Right lung (tissue), 5 donors: ENCODE results near the gene NIN. TPM values are rescaled to one million over a fixed set of nuclear protein-coding genes. Genes with fewer than 3 reads are reported as not detected.

Source experiments
- DNase-seq, 2 donors: peaks; one replicate each; pipeline ENCODE4 v3.0.0-alpha.2; 2013
- polyA plus RNA-seq, 5 donors: library from polyadenylated mRNA; unstranded; fragments of 120-200 nt; gene quantifications; one replicate each; pipeline versions ENCODE4 v1.2.1 to v1.2.3, GENCODE V29; 2013; ENCODE audit warnings: inconsistent platforms in 1 of 5, low replicate concordance in 1 of 5; ENCODE audit not compliant: insufficient read length in 5 of 5, insufficient read depth in 1 of 5

NIN gene
- polyA plus RNA-seq, 5 donors = 17.5 to 32.7 (median 27.5) TPM

DNA sequence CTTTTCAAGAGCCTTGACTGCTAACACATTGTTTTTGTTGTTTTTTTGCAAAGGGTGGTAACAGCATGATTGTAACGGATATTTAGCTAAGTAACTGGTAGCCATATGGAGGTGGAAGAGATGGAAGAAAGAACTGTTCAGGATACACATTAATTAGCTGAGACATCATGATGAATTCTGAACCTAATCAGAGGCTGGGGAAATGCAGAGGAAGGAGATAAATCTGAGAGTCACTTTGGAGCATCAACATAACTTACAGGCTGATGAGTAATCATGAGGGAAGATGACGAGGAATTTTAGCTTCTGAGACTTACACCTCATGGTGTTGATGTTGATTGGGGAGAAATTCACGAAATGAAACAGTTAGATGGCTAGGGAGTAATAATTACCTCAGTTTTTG, 62.3 kb downstream of the NIN start:
- DNase-seq = no peak

- DNase-seq = no peak
Observed at GRCh38 chr14:50766338-50766886, 64.5 kb downstream of the NIN start.

- no peak for DNase-seq
Observed at GRCh38 chr14:50763382-50764007, 67.5 kb downstream of the NIN start.

DNA sequence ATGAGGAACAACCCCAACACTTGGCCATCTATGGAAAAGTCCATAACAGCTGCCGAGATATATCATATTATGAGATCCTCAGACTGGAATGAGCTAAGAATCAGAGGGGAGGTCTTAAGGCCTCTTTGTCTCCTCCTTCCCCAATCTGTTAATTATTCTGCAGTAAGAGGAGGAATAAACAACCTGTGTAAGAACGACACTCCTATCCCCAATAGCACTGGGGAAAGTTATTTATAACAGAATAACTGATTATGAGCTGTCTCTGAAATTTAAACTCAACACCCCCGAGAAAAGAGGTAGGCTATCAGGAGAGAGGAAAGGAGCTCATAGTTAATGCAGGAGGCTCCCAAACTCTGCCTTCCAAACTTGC, 68.0 kb downstream of the NIN start:
- DNase-seq = no peak

DNA sequence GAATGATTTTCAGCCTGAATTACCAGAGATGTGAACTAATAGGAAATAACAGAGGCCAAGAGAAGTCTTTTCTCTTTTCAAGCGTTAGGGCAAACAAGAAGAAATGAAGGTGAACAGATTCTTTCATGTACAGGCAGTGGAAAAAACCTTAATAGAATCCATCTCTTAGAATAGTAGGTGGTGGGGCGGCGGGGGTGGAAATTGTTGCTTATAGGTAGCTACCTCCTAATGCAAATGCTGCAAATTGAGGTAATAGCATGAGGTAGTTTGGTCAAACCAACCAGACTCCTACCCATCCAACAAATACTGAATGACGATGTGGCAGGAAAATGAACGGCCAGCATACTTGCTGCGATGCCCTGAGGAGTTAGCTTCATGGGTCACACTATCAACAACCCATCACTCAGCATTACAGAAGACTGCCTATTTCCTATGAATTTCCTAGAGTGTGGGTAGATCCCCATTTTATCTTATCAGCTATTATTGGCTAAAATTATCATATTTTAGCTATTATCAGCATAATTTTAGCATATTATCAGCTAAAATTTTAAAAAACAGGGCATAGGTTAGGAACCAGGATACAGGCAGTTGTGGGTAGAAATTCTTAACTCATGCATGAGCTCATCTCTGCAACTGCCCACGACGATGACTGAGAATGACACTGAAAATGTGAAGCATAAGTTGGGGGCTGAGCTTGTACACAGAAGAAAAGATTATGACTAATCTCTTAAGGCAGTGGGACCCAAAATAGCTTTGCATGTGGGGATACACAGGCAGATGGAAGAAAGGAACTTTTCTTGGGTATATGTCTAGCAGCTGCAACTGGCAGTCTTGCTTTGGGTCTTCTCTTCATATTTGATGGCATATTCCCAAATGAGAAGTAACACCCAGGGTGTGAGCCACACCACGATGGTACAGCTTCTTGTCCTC, 68.7 kb downstream of the NIN start:
- DNase-seq = no peak

- DNase-seq = no peak
Observed at GRCh38 chr14:50759800-50760543, 71.0 kb downstream of the NIN start.

GRCh38 chr14:50758945-50759344, 72.0 kb downstream of the NIN start:
- no peak for DNase-seq

GRCh38 chr14:50758305-50758704, 72.7 kb downstream of the NIN start:
- DNase-seq = no peak

- DNase-seq = no peak
Observed at GRCh38 chr14:50757702-50758101, 73.3 kb downstream of the NIN start.

GRCh38 chr14:50756300-50756699, 74.7 kb downstream of the NIN start:
- no peak for DNase-seq

GRCh38 chr14:50750323-50750722, 80.6 kb downstream of the NIN start:
- DNase-seq = no peak

DNA sequence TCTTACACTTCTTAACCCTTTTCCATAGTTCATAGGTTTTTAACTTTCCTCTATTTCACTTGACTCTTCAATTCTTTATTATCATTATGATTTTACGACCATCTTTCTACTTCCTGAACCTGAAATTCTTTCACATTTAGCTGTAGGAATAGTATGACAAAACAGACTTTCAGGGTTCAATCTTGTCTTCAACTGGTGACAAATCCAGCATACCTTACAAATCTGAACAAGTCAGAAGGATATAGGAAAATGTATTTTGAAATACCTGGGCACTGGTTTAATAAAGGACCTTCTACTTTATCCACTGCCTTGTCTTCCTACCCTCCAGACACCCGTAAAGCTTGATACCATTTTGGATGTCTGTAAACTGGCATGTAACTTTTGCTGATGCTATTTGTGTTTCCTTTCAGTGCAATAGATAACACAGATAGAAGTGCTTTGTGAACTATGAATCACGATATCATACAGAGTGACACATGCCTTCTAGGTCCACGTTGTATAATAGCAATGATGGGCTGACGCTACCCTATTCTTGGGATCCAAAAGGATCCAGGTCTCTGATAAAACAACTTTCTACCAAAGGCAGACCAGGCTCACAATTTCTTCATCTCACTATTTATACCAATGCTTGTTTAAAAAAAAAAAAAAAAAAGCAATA, 85.4 kb downstream of the NIN start:
- DNase-seq = no peak

- no peak for DNase-seq
Observed at GRCh38 chr14:50744231-50744630, 86.7 kb downstream of the NIN start.

GRCh38 chr14:50741567-50741966, 89.4 kb downstream of the NIN start:
- DNase-seq = no peak

GRCh38 chr14:50740856-50741255, 90.1 kb downstream of the NIN start:
- DNase-seq = no peak

- DNase-seq = no peak
Observed at GRCh38 chr14:50739186-50739585, 91.8 kb downstream of the NIN start.

- no peak for DNase-seq
Observed at GRCh38 chr14:50736932-50737419, 94.0 kb downstream of the NIN start.

GRCh38 chr14:50734950-50735695, 95.8 kb downstream of the NIN start:
- DNase-seq = no peak

- no peak for DNase-seq
Observed at GRCh38 chr14:50733494-50733893, 97.5 kb downstream of the NIN start.

DNA sequence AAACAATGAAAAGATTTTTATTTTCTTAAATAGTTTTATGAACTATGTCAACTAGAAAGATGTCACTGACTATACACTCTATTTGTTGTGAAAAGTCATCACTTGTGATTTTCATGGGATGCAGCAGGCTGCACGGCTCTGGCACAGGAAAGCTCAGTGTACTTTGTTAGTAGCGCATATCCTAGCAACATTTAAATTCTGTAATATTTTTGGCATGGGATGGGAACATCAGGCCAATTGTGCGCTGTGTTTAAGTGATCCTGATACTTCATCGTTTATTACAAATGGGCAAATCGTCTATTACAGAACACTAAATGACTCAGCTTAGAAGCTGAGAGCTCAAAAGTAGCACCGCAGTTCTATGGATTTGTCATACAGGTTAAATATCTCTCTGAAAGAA, 102.1 kb downstream of the NIN start:
- DNase-seq = no peak
